ENCODE results near the gene KLK4.

Gene KLK4

GRCh38 chr19:50893047-50893736 lies 18.0 kb downstream of the KLK4 start:
- H3K27me3 Mint-ChIP-seq (ENCODE audit: low read depth, poor library complexity) = peaks cover 67% of the 10 kb centered on the region
- DNase-seq = no peak
- H3K4me3 Mint-ChIP-seq = no peak overlapping the region
- no peaks in the 10 kb centered on the region for H3K4me1 Mint-ChIP-seq
- peaks cover 23% of the 10 kb centered on the region for H3K9me3 Mint-ChIP-seq
- no peak overlapping the region for H3K27ac Mint-ChIP-seq
- H3K36me3 Mint-ChIP-seq (ENCODE audit: low read depth) = no peaks in the 10 kb centered on the region
- TF ChIP-seq, protein P1, sequence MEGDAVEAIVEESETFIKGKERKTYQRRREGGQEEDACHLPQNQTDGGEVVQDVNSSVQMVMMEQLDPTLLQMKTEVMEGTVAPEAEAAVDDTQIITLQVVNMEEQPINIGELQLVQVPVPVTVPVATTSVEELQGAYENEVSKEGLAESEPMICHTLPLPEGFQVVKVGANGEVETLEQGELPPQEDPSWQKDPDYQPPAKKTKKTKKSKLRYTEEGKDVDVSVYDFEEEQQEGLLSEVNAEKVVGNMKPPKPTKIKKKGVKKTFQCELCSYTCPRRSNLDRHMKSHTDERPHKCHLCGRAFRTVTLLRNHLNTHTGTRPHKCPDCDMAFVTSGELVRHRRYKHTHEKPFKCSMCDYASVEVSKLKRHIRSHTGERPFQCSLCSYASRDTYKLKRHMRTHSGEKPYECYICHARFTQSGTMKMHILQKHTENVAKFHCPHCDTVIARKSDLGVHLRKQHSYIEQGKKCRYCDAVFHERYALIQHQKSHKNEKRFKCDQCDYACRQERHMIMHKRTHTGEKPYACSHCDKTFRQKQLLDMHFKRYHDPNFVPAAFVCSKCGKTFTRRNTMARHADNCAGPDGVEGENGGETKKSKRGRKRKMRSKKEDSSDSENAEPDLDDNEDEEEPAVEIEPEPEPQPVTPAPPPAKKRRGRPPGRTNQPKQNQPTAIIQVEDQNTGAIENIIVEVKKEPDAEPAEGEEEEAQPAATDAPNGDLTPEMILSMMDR (IDR thresholded peaks at IDR 0.05) = no peak

DNA sequence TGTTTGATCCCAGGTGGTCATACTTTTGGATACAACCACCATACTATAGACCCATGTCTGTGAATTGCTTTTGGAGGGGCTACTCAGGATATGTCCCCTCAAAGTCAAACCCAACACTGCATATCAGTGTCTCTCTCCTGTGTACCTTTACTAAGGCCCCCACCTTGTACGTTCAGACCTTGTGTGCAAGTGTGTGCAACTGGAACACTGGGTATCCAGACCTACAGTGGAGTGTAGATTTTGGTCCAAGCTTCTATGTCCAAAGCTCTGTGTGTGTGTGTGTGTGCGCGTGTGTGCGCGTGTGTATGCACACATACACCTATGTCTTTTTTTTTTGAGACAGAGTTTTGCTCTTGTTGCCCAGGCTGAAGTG lies 20.0 kb downstream of the KLK4 start:
- Mint-ChIP-seq H3K4me3 (no peak overlapping the region), H3K27me3 (ENCODE audit: low read depth, poor library complexity) (peaks cover 72% of the 10 kb centered on the region), H3K27ac (no peak overlapping the region), H3K9me3 (peaks cover 28% of the 10 kb centered on the region), H3K36me3 (ENCODE audit: low read depth) (no peaks in the 10 kb centered on the region), H3K4me1 (no peaks in the 10 kb centered on the region)
- TF ChIP-seq, protein P1 (IDR thresholded peaks at IDR 0.05) = no peak
- DNase-seq = no peak

- no peaks in the 10 kb centered on the region for H3K4me1 Mint-ChIP-seq
- TF ChIP-seq, protein P1 (IDR thresholded peaks at IDR 0.05) = no peak
Measured at GRCh38 chr19:50890422-50891252, 20.6 kb downstream of the KLK4 start.

GRCh38 chr19:50889638-50890037 lies 21.6 kb downstream of the KLK4 start:
- Mint-ChIP-seq H3K4me1 (no peaks in the 10 kb centered on the region), H3K27me3 (ENCODE audit: low read depth, poor library complexity) (peaks cover 72% of the 10 kb centered on the region), H3K27ac (no peak overlapping the region), H3K36me3 (ENCODE audit: low read depth) (no peaks in the 10 kb centered on the region), H3K9me3 (peaks cover 24% of the 10 kb centered on the region), H3K4me3 (no peak overlapping the region)
- TF ChIP-seq, protein P1 (IDR thresholded peaks at IDR 0.05) = no peak
- no peak for DNase-seq

More at GRCh38 chr19:50890422-50891252, 20.6 kb downstream of the KLK4 start:
- H3K9me3 Mint-ChIP-seq = peaks cover 28% of the 10 kb centered on the region
- no peak overlapping the region for H3K27ac Mint-ChIP-seq
- no peak overlapping the region for H3K4me3 Mint-ChIP-seq
- H3K36me3 Mint-ChIP-seq (ENCODE audit: low read depth) = no peaks in the 10 kb centered on the region
- H3K27me3 Mint-ChIP-seq (ENCODE audit: low read depth, poor library complexity) = peaks cover 70% of the 10 kb centered on the region
- no peak for DNase-seq

- peaks cover 2% of the 10 kb centered on the region for H3K9me3 Mint-ChIP-seq
- H3K36me3 Mint-ChIP-seq (ENCODE audit: low read depth) = no peaks in the 10 kb centered on the region
- H3K27ac Mint-ChIP-seq = no peak overlapping the region
- H3K4me1 Mint-ChIP-seq = no peaks in the 10 kb centered on the region
- TF ChIP-seq, protein P1 (IDR thresholded peaks at IDR 0.05) = no peak
- no peak overlapping the region for H3K4me3 Mint-ChIP-seq
- DNase-seq = no peak
- H3K27me3 Mint-ChIP-seq (ENCODE audit: low read depth, poor library complexity) = peaks cover 76% of the 10 kb centered on the region
Measured at GRCh38 chr19:50882188-50882587, 29.0 kb downstream of the KLK4 start.

Measured in nephron progenitor cell (in vitro differentiated cells).